Effector memory CD4-positive, alpha-beta T cell (primary cell): ENCODE results near the gene ACTA2.

Experiments
- DNase-seq, 3 donors: peaks; one replicate each; pipeline ENCODE4 v3.0.0-alpha.2; 2020
- H3K27ac ChIP-seq: 2 replicates; pipeline ENCODE4 v1.7.0; 2013; ENCODE audit warnings: mild to moderate bottlenecking, low read length, moderate library complexity; ENCODE audit not compliant: insufficient read depth, poor library complexity, severe bottlenecking
- H3K27me3 ChIP-seq: replicated peaks from 2 replicates; pipeline ENCODE4 v1.7.0; 2013; ENCODE audit warnings: mild to moderate bottlenecking, low read length; ENCODE audit not compliant: insufficient read depth, control insufficient read depth, poor library complexity, severe bottlenecking
- H3K36me3 ChIP-seq: 2 replicates; pipeline ENCODE4 v1.7.0; 2013; ENCODE audit warnings: mild to moderate bottlenecking, low read length, moderate library complexity; ENCODE audit not compliant: control insufficient read depth, insufficient read depth
- H3K4me1 ChIP-seq: 2 replicates; pipeline ENCODE4 v1.7.0; 2013; ENCODE audit warnings: low read length, mild to moderate bottlenecking; ENCODE audit not compliant: control insufficient read depth, insufficient read depth, poor library complexity, severe bottlenecking
- H3K4me3 ChIP-seq: 2 replicates; pipeline ENCODE4 v1.7.0; 2013; ENCODE audit warnings: low read length, low read depth, mild to moderate bottlenecking; ENCODE audit not compliant: insufficient read depth, poor library complexity, severe bottlenecking
- H3K9me3 ChIP-seq: 2 replicates; pipeline ENCODE4 v1.7.0; 2013; ENCODE audit warnings: mild to moderate bottlenecking, low read length, moderate library complexity; ENCODE audit not compliant: control insufficient read depth

ACTA2 gene

DNA sequence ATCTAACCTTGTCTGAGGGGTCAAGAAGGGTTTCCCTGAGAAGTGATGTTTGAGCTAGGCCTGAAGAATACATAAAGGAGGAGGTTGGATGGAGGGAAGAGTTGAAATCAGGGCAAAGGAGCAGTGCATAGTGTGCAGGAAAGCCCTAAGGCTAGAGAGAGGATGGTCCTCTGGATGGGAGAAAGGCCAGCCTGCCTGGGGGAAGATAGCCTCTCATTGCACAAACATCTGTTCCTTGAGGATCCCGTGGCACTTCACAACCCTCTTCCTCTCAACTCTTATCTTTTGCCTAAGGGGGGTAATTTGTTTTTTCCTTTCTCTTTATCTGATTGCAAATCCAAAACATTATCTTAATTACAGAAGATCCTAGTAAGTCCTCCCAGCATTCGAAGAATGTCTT lies 36.8 kb downstream of the ACTA2 start:
- H3K4me1 ChIP-seq, result no peaks in the 10 kb centered on the region
- H3K27me3 ChIP-seq, result no peaks in the 10 kb centered on the region
- no peak overlapping the region for H3K27ac ChIP-seq
- peaks cover 26% of the 10 kb centered on the region for H3K36me3 ChIP-seq
- H3K9me3 ChIP-seq, result no peaks in the 10 kb centered on the region
- no peak overlapping the region for H3K4me3 ChIP-seq
- no peak for DNase-seq

DNA sequence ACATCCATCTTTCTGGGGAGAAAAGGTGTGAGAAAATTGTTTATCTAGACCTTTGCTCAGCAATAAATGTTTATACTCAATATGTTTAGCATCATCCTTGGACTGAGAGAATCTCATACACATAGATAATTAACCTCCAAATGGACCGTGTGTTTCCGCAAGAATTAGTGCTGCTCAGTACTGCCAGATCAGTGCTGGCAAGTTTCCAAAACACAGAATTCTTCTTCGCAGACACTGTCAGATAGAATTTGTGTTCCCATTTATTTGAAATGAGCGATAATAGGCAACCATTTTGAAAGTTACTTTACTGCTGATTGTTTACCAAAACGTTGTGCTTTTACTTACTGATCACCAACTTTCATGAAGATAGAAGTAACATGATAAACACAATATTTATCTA lies 38.8 kb downstream of the ACTA2 start:
- no peak for DNase-seq
- no peaks in the 10 kb centered on the region for H3K27me3 ChIP-seq
- H3K4me3 ChIP-seq, result no peak overlapping the region
- peaks cover 26% of the 10 kb centered on the region for H3K36me3 ChIP-seq
- H3K27ac ChIP-seq, result no peak overlapping the region
- no peaks in the 10 kb centered on the region for H3K9me3 ChIP-seq
- H3K4me1 ChIP-seq, result no peaks in the 10 kb centered on the region

DNA sequence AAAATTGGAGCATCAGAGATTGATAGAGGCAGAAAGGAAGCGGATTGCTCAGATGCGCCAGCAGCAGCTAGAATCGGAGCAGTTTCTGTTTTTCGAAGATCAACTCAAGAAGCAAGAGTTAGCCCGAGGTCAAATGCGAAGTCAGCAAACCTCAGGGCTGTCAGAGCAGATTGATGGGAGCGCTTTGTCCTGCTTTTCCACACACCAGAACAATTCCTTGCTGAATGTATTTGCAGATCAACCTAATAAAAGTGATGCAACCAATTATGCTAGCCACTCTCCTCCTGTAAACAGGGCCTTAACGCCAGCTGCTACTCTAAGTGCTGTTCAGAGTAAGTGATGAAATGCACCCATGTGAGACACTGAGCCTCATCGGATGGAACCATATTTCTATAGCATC lies 39.4 kb downstream of the ACTA2 start:
- no peak overlapping the region for H3K4me3 ChIP-seq
- peaks cover 26% of the 10 kb centered on the region for H3K36me3 ChIP-seq
- no peaks in the 10 kb centered on the region for H3K27me3 ChIP-seq
- no peak overlapping the region for H3K27ac ChIP-seq
- no peak for DNase-seq
- no peaks in the 10 kb centered on the region for H3K9me3 ChIP-seq
- no peaks in the 10 kb centered on the region for H3K4me1 ChIP-seq

DNA sequence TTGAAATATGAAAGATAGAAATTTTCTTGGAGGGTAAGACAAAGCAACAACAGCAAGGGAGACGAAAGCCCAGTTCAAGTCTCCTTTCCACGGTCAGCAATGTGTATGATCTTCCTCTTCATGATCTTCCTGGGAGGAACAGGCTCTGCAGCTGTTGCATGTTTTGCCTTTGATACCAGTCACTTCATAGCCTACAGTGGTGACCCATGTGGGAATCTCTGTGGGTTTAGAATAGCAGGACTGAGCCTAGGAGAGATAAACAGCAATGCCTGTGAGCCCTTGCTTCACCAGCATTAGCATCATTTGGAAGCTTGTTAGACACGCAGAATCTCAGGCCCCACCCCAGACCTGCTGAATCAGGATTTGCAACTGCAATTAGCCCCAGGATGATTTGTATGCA lies 40.7 kb downstream of the ACTA2 start:
- Histone ChIP-seq H3K9me3 (no peaks in the 10 kb centered on the region), H3K4me1 (no peaks in the 10 kb centered on the region), H3K4me3 (no peak overlapping the region), H3K27me3 (no peaks in the 10 kb centered on the region), H3K27ac (no peak overlapping the region), H3K36me3 (peaks cover 24% of the 10 kb centered on the region)
- no peak for DNase-seq

DNA sequence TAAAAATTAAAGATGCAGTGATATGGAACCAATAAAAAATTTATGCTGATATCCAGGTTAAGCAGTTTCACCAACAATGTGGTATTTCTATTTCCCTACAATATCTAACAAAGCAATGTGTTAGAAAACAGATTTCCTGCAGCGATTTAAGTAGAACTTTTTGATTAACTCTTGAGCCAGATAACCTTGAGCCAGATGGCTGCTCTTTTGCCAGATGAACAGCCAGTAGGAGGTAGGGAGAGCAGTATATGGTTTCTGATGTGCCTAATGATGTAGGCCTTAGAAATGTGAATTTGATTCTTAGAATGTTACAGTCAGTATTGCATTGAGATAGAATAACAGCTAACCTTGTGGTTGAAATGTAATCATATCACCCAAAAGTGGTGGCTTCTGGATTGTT lies 41.5 kb downstream of the ACTA2 start:
- Histone ChIP-seq H3K9me3 (no peaks in the 10 kb centered on the region), H3K27ac (no peak overlapping the region), H3K4me3 (no peak overlapping the region), H3K27me3 (no peaks in the 10 kb centered on the region), H3K4me1 (no peaks in the 10 kb centered on the region), H3K36me3 (peaks cover 27% of the 10 kb centered on the region)
- no peak for DNase-seq

DNA sequence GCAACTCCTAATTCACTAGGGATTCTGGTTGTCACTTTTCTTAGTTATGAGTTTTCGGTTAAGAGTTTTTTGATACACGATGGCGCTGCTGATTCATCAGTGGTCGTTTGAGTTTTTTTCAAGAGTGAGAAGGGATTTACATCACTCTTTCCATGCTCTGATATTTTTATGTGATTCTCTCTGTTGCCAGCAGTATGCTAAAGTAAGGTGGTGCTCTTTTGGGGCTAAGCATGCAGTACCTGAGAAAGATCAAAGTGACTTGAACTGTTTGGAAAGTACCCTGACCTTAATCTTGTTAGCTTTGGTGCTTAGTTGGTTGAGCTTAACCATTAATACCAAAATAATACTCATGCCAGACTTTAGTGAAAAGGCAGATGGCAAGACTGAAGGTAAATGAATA lies 44.4 kb downstream of the ACTA2 start:
- H3K9me3 ChIP-seq, result no peaks in the 10 kb centered on the region
- H3K27ac ChIP-seq, result no peak overlapping the region
- no peaks in the 10 kb centered on the region for H3K4me1 ChIP-seq
- no peak overlapping the region for H3K4me3 ChIP-seq
- no peak for DNase-seq
- no peaks in the 10 kb centered on the region for H3K27me3 ChIP-seq
- H3K36me3 ChIP-seq, result peaks cover 43% of the 10 kb centered on the region

DNA sequence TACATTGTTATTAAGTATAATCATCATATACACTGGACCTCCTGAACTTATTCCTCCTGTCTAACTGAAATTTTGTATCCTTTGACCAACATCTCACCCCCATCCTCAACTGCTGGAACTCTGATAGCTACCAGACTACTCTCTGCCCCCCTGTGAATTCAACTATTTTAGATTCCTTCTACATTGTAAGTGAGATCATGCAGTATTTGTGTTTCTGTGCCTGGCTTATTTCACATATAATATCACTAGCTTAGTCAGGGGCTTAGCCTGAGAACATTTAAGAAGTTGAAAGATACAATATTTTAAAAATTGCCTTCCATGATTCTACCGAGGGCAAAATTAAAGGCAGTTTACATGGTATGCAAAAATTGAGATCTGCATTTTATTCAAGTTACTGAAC lies 45.7 kb downstream of the ACTA2 start:
- no peak overlapping the region for H3K4me3 ChIP-seq
- no peak overlapping the region for H3K27ac ChIP-seq
- H3K9me3 ChIP-seq, result no peaks in the 10 kb centered on the region
- no peaks in the 10 kb centered on the region for H3K27me3 ChIP-seq
- no peak for DNase-seq
- no peaks in the 10 kb centered on the region for H3K4me1 ChIP-seq
- H3K36me3 ChIP-seq, result peaks cover 49% of the 10 kb centered on the region

DNA sequence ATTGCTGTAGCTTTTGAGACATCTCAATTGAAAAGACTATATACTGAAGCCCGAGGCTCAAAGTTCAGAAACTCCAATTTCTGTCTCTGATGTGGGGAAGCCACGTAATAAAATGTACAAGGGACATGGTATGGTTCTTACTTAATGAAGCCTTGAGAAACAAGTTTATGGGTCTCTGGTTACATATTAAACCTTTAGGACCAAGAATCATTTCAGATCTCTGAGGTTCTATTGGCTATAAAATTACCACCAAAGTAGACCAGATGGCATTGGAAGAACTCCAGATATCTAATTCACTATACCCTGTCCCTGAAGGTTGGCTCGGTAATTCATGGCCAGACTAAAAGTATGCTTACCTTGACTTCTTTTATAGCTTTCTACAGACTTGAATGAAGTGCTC lies 48.9 kb downstream of the ACTA2 start:
- Histone ChIP-seq H3K27me3 (no peaks in the 10 kb centered on the region), H3K27ac (no peak overlapping the region), H3K4me1 (no peaks in the 10 kb centered on the region), H3K4me3 (no peak overlapping the region), H3K36me3 (peaks cover 45% of the 10 kb centered on the region), H3K9me3 (no peaks in the 10 kb centered on the region)
- no peak for DNase-seq

DNA sequence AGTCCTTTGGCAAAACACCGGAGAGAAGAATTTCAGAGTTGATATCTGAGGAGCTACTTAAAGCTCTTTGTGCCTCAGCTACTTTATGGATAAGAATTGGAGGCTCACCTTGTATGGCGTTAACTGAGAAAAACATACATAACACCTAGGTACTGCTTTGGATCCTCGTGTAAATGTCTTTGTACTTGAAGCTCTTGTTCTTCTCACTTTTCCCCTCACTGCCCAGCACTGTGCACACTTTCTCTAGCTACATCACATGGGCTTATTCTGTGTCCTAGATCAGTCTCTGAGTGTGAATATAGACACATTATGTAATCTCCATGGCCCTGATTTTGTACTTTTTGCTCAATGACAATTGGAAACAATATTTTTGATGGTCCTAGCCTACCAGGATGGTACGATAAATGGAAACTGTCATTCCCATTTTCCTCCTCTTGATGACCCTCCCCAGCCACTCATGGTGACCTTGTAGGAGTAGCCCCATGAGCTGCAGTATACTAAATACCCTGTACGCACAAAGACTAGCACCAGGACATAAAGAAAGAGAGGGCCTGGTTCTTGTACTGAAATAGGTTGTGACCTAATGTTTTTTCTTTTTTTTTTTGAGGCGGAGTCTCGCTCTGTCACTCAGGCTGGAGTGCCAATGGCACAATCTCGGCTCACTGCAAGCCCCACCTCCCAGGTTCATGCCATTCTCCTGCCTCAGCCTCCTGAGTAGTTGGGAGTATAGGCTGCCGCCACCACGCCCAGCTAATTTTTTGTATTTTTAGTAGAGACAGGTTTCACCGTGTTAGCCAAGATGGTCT lies 50.4 kb downstream of the ACTA2 start:
- peaks cover 45% of the 10 kb centered on the region for H3K36me3 ChIP-seq
- no peak overlapping the region for H3K27ac ChIP-seq
- no peak overlapping the region for H3K4me3 ChIP-seq
- no peaks in the 10 kb centered on the region for H3K4me1 ChIP-seq
- no peaks in the 10 kb centered on the region for H3K27me3 ChIP-seq
- H3K9me3 ChIP-seq, result no peaks in the 10 kb centered on the region
- no peak for DNase-seq

DNA sequence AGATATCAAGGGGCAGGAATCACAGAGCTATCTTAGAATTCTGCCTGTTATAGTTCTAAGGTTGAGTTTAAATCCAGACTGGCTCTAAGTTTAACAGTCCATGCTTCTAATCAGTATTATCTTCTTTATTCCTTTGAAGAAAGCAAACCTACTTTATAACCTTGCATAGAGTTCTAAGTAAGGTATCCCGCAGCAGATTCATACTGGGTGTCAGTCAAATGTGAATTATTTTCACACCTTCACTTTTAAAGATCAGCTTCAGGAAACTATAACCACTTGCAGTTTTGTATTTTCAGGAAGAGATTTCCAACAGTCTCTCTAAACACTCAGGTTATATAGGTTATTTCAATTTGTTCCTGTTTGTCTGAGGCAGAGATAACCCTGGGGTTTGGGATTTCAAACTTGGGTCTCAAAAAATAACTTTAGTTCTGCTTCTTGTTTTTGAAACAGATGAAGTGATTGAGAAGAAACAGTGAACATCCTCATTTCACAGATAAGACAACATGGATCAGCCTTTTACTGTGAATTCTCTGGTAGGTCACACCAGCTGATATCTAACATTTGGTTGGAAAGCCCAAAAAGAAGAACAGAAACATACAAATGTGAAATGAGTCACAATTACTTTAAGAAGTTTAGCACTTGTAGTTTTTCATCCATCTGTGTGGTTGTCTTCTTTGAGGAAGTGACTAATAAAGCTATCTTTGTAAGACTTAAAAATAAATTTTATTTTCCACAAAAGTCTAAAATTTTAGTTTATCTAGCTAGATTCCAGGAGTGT lies 51.2 kb downstream of the ACTA2 start:
- DNase-seq, result no peak
- Histone ChIP-seq H3K27ac (no peak overlapping the region), H3K36me3 (peaks cover 37% of the 10 kb centered on the region), H3K9me3 (no peaks in the 10 kb centered on the region), H3K27me3 (no peaks in the 10 kb centered on the region), H3K4me1 (peaks cover 4% of the 10 kb centered on the region), H3K4me3 (no peak overlapping the region)
